ENCODE measurements around the gene MINDY4.

Gene MINDY4

GRCh38 chr7:30869794-30870611 is 98.8 kb downstream of the MINDY4 start:
- Histone ChIP-seq H3K4me3 (no peak overlapping the region), H3K27ac (no peak overlapping the region)
- DNase-seq (ENCODE audit: low spot score), result no peak
- TF ChIP-seq CTCF (IDR thresholded peaks at IDR 0.05), result no peak

- no peak for TF ChIP-seq CTCF (IDR thresholded peaks at IDR 0.05)
- H3K4me3 ChIP-seq, result no peak overlapping the region
- peak overlapping the region in 1 of 2 donors; percentile 16 for H3K27ac ChIP-seq
- no peak for DNase-seq (ENCODE audit: low spot score)
Observed at GRCh38 chr7:30870821-30871518, 99.8 kb downstream of the MINDY4 start.

- Histone ChIP-seq H3K4me3 (no peak overlapping the region), H3K27ac (no peak overlapping the region)
- no peak for DNase-seq (ENCODE audit: low spot score)
- TF ChIP-seq CTCF (IDR thresholded peaks at IDR 0.05), result no peak
Observed at GRCh38 chr7:30871655-30872054, 100.4 kb downstream of the MINDY4 start.

GRCh38 chr7:30873207-30873606 is 102.0 kb downstream of the MINDY4 start:
- H3K4me3 ChIP-seq, result no peak overlapping the region
- H3K27ac ChIP-seq, result no peak overlapping the region
- DNase-seq (ENCODE audit: low spot score), result no peak
- TF ChIP-seq CTCF (IDR thresholded peaks at IDR 0.05), result no peak

GRCh38 chr7:30873656-30874055 is 102.4 kb downstream of the MINDY4 start:
- Histone ChIP-seq H3K4me3 (no peak overlapping the region), H3K27ac (no peak overlapping the region)
- TF ChIP-seq CTCF (IDR thresholded peaks at IDR 0.05), result no peak

GRCh38 chr7:30874656-30875302 is 103.6 kb downstream of the MINDY4 start:
- H3K4me3 ChIP-seq, result no peak overlapping the region
- TF ChIP-seq CTCF (IDR thresholded peaks at IDR 0.05), result no peak
- DNase-seq (ENCODE audit: low spot score), result no peak
- no peak overlapping the region for H3K27ac ChIP-seq

More at GRCh38 chr7:30873656-30874055, 102.4 kb downstream of the MINDY4 start:
- no peak for DNase-seq (ENCODE audit: low spot score)

Data from coronary artery (tissue), 2 donors.